ENCODE measurements around the gene GCC2. TPM values are rescaled to one million over a fixed set of nuclear protein-coding genes. Genes with fewer than 3 reads are reported as not detected.
"Not testable (repeated sequence)": the region's sequence is repeated elsewhere in the genome, so short reads cannot be mapped to it uniquely, and the experiment has no call there.

GCC2 gene
- total RNA-seq, 1 donor from 2014 or later, result 32.9 TPM

- not testable (repeated sequence) for DNase-seq (ENCODE audit: low spot score)
Measured at GRCh38 chr2:108524688-108525087, 75.7 kb downstream of the GCC2 start.

GRCh38 chr2:108525258-108525657 lies 76.3 kb downstream of the GCC2 start:
- DNase-seq (ENCODE audit: low spot score), result not testable (repeated sequence)

GRCh38 chr2:108531674-108532055 lies 82.7 kb downstream of the GCC2 start:
- no peak for DNase-seq (ENCODE audit: low spot score)

- DNase-seq (ENCODE audit: low spot score), result peak; percentile 97
Measured at GRCh38 chr2:108533832-108534583, 85.0 kb downstream of the GCC2 start, which contains the start of gene LIMS1. Gene LIMS1, plus strand, starts transcription at chr2:108534470. Its CDS starts 93 bp downstream, at chr2:108534563.

GRCh38 chr2:108534584-108535356 lies 85.8 kb downstream of the GCC2 start:
- DNase-seq (ENCODE audit: low spot score), result no peak

GRCh38 chr2:108535357-108535631 lies 86.3 kb downstream of the GCC2 start:
- DNase-seq (ENCODE audit: low spot score), result no peak

- no peak for DNase-seq (ENCODE audit: low spot score)
Measured at GRCh38 chr2:108536133-108536780, 87.3 kb downstream of the GCC2 start.

GRCh38 chr2:108536911-108537310 lies 87.9 kb downstream of the GCC2 start:
- DNase-seq (ENCODE audit: low spot score), result no peak

GRCh38 chr2:108538000-108538625 lies 89.1 kb downstream of the GCC2 start:
- no peak for DNase-seq (ENCODE audit: low spot score)

- DNase-seq (ENCODE audit: low spot score), result no peak
Measured at GRCh38 chr2:108541451-108541850, 92.4 kb downstream of the GCC2 start.

GRCh38 chr2:108542071-108542470 lies 93.1 kb downstream of the GCC2 start:
- DNase-seq (ENCODE audit: low spot score), result no peak

- no peak for DNase-seq (ENCODE audit: low spot score)
Measured at GRCh38 chr2:108547606-108548005, 98.6 kb downstream of the GCC2 start.

- no peak for DNase-seq (ENCODE audit: low spot score)
Measured at GRCh38 chr2:108548208-108549003, 99.4 kb downstream of the GCC2 start.

- no peak for DNase-seq (ENCODE audit: low spot score)
Measured at GRCh38 chr2:108552566-108552965, 103.6 kb downstream of the GCC2 start.

- DNase-seq (ENCODE audit: low spot score), result no peak
Measured at GRCh38 chr2:108553209-108553919, 104.4 kb downstream of the GCC2 start.

GRCh38 chr2:108554528-108554927 lies 105.5 kb downstream of the GCC2 start:
- no peak for DNase-seq (ENCODE audit: low spot score)

GRCh38 chr2:108555572-108555971 lies 106.6 kb downstream of the GCC2 start:
- no peak for DNase-seq (ENCODE audit: low spot score)

GRCh38 chr2:108556581-108556980 lies 107.6 kb downstream of the GCC2 start:
- DNase-seq (ENCODE audit: low spot score), result not testable (repeated sequence)

All from mesenteric fat pad (tissue), 1 donor.